NCI-H748 treated with DMSO at 0.1 percent for 48 hours (cell line): ENCODE measurements around the gene MMP3.

ENCODE experiments used
- DNase-seq: peaks from one replicate; lab custom pipeline; 2025; lab: John Stamatoyannopoulos, UW

The MMP3 gene

DNA sequence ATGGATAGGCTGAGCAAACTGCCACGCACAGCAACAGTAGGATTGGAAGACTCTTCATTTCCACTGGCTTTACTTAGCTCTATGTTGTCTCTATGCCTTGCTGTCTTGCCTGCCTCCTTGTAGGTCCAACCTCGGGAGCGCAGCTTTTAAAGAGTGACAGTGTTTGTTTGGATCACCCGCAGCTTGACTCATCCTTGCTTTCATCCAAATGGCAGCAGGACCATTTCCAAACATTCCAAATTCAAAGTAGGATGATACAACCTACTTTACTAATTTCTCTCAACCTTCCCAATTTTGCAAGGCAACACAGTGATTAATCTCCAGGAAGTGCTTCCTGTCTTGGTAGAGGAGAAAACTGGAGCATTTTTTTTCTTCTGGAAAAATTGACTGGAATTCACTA is at the start of gene MMP3:
Gene MMP3, minus strand, starts transcription at position 121 of the 400 bp plus-strand sequence. Its CDS starts 63 bp downstream, at position 58.
- no peak for DNase-seq

DNA sequence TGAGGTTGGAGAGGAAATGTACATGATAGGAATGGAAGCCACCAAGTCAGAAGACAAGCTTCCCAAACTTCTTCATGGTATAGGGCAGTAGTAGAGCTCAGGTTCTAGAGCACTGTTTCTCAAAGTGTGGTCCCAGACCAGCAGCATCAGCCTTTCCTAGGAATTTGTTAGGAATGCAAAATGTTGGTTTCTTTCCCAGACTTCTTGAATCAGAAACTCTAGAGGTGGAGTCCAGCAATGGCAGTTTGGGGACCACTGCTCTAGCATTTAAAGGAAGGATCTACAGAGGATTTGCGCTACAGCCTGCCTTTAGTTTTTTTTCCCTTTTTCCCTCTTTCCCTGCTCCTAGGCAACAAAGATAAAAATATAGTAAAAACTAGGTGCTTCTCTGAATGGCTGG is 48.3 kb upstream of the MMP3 start:
- DNase-seq: no peak

DNA sequence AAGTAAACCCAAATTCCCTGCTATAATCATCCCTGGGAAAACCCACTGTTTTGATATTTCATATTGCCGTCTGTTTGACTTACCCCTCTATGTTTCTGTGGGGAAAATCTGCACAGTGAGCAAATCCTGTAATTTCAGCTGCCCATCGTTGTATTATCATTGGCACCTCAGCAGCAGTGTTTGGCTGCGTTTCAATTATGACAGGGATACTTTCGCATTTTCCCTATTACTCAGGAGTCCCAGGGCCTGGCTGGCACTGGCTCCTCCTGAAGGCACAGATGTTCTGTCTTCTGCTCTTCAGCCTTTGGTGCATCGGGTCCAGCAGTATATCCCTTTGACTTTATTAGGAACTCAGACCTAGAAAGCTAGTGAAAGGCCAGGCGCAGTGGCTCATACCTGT is 43.6 kb upstream of the MMP3 start:
- DNase-seq: no peak

DNA sequence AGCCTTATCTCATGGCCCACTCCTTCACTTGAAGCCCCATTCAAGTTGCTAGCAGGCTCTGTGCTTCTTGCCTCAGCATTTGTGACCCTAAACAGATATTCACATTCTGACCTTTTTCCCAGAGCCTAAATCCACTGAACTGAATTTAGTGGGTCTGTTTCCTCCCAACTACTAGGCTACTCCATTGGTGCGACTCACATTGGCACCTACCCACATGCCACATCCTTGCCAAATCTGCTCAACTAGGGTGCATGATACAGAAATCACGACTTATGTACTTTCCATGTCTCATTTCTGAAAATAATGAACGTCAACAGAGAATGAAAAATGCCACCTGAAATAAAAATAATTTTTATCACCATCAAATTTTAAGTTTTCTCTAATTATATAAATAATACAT is 39.7 kb upstream of the MMP3 start:
- no peak for DNase-seq

DNA sequence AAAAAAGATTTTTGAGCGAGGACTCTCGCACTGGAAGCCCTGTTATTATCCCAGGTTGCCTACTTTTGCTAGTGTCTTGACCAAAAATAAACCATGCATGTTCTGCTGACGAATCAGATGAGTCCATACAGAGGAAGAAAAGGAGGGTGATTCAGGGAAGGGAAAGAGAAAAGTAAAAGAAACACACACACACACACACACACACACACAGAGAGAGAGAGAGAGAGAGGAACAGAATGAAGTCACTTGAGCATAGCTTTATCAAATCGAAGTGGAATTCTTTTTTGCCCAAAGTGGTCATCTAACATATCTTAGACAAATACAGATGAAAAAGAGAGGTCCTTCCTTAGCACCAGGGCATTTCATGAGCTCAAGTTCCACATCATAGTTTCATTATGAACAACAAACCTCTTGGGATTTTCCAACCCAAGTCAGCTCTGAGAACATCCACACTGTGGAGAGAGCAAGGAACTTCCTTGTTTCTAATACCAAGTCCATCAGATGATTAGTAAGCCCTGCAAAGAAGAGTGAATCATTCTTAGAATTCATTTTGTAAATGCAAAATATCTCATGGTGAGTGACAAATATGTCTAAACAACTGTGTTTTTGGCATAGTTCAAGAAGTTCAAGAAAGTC is 39.1 kb upstream of the MMP3 start:
- no peak for DNase-seq

DNA sequence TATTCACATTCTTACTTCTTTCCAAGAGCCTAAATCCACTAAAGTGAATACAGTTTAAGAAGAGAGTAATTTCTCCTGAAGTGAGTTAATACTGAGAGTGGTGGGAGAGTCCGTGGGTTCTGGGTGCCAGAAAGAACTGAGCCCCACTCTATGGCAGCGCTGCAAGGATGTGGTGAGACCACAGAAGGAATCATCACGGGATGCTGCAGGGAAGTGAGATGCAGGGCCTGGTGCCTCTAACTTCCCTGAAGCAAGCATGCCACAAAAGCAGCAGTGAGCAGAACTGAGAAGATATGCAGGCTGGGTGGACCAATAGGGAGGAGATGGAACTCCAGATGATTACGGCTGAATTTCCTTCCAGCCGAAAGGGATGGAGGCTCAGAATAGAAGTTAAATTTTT is 36.4 kb upstream of the MMP3 start:
- no peak for DNase-seq

DNA sequence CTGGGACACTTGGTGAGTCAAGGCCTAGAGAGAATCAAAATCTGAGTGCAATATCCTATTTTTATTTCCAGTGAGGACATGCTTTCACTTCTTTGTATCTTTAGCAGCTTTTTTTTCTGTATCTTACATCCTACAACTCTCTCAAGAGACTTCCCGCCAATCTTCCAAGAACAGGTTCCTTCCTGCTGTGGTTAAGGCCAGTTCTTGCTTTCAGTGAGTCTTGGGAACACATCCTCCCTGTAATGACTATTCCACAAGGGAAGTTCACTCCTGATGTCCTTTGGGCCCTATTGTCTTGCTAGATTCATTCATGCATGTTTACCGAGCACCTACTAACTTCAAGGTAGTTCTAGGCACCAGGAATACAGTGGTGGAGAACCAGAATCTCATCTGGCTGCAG is 35.2 kb upstream of the MMP3 start:
- no peak for DNase-seq

DNA sequence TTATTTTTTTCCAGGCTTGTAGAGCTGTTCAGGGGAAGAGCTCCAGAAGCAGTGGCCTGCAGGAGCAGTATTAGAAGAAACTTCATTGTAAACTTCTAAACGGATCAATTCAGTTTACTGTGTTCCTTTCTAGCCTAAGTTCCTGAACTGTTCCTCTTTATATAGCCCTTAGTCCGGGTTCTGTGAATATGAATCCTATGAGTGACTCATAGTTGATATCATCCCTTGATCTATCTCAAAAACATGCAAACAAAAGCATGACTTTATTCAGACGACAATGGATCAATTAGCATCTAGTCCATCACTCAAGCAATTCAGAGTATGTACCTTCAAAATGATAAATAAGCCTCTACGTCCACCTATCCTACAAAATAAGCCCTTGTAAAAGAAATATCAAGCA is 31.4 kb upstream of the MMP3 start, which contains the start of gene MMP12:
Gene MMP12, minus strand, starts transcription at position 131 of the 400 bp plus-strand sequence. Its CDS starts 45 bp downstream, at position 86.
- DNase-seq: no peak

DNA sequence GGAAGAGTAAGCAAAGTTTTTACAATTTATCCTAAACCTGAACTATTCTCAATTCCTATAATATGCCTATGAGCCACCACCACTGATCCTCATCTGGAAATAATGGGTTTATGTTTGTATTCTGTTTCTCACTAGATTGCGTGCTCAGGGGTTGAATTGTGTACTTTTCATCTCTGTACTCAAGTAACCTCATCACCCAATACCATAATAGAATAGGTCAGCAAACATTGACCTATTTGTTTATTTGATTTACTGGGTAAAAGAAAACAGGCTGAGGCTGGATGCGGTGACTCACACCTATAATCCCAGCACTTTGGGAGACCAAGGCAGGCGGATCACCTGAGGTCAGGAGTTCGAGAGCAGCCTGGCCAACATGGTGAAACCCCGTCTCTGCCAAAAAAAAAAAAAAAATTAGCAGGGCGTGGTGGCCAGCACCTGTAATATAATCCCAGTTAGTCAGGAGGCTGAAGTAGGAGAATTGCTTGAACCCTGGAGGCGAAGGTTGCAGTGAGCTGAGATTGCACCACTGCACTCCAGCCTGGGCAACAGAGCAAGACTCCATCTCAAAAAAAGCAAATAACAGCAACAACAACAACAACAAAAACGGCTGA is 26.1 kb upstream of the MMP3 start:
- DNase-seq: peak; percentile 14

DNA sequence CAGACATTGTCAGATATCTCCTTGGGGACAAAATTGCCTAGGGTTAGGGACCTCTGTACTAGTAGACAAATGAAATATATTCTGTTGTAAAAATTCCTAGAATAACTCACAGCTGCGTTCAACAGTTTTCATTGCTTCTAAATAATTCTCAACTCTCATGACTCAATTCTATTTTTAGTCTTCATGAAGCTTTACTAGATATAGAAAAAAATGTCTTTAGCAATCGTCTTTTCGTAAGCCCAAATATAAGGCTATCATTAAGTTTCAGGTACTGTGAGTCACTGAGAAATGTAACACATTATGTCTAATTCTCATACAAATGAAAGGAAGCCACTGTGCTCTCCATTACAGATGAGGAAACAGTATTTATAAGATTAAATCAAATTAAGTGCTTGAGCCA is 24.9 kb upstream of the MMP3 start:
- DNase-seq: no peak

DNA sequence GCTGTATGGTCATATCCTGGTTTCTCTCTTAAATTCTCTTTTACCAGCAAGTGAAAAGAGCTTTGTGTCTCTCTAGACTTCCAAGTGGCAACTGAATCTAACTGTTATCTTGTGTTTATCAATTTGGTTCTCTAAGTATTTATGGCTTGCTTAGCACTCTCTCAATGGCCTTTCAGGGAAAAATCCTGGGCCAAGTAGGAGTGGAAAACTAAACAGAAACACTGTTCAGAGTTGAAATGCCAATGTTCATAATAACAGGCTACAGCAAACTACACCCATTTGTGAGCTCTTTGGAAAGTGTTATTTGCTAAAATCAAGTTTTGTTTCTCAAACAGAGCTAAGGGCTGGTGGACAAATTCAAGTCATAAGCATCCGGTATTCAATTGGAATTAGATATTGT is 21.3 kb upstream of the MMP3 start:
- DNase-seq: no peak

DNA sequence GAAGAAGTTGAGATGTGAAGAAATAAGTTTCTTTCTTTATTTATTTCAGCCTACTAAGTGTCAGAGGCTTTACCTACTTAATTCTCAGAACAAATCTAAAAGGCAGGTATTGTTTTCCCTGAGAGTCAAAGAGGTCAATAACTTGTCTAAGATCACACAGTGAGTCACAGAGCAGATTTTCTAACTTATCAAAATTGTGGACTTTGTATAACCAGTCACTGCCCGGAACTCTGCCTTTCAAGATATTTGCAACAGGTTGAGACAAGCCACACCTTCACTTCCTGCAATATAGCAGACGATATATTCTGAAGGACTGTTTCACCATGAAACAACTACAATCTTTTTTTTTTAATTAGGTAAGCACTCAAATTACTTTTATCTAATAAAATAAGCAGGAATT is 10.5 kb upstream of the MMP3 start:
- DNase-seq: no peak

DNA sequence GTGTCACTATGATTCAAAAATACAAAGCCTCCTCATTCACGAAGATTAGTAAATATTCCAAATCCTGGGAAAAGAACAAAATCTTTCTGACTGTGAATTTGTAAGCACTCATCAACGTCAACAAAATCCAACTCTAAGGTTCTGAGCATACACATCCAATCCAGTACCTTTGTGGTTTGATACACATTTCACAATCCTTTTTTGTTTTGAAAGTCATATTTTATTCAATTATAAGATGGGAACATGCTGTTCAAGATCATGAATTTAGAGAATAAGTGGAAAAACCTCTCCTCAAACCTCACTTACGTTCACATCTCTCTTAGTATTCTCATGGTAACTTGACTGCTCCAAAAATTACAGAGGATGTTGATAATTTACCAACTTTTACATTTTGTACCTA is 9.6 kb upstream of the MMP3 start:
- no peak for DNase-seq

DNA sequence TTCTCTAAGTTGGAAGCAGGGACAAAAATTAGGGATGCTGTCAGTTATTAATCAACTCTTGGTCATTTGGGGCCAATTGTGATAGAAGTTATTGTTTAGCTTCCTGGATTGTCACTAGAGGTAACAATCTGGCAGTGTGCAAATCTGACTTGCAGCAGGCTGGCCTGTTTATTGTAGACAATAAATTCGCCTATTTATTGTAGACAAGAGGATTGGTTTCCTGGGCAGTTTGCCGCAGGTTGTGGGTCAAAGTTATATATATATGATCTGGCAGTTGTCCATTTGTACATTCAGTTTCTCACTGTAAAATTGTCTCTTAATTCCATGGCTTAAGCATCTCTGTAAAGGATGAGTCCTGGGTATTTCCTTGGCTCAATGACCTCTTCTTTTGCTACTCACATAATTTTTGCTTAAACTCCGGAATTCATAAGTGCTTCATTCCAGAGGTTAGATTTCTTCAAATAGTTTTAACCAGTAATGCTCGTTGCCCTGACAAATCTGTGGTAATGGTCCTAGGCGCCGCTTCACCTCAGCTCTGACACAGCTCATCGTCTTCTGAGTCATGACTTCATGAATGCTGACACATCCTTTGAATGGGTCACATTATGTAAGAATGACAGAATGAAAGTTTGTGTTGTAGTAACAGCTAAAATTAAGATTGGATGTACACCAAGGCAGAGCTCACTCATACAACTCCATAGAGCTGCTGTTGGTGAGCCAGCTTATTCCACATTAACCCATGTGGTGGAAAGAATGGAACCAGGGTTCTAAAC is 7.8 kb upstream of the MMP3 start:
- DNase-seq: no peak

DNA sequence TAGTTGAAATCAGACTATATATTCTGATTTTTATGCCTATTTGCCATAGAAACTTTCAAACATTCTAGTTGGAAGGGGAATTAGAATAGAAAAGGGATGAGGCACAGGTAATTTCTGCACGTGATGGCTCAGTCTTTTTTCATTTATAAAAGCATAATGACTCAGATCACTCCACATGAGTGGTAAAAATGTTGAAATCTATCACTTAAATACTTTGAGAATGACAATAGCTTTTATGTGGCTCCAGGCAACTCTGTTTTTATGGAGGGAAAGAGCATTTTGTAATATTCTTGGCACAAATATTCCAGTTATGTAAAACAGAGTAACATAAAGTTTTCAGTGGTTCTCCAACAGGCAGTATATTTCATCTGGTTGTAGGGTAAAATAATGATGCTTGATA is 5.9 kb upstream of the MMP3 start:
- no peak for DNase-seq

DNA sequence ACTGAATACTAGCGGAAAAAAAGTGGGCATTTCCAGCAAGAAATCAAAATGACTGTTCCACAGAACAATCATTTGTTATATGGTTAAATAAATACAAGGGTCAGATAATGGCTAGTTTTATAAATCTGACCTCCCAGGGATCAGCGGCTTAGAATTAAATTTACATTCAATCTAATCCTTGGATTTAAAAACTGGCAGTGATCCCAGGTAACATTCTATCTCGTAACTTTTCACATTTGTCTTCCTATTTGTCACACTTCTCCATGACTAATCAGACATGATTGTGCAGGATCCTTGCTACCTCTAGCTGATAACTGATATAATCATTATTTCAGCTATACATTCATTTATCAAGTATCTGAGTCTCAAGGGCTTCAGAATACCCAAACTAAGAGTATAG is 2.9 kb upstream of the MMP3 start:
- no peak for DNase-seq

DNA sequence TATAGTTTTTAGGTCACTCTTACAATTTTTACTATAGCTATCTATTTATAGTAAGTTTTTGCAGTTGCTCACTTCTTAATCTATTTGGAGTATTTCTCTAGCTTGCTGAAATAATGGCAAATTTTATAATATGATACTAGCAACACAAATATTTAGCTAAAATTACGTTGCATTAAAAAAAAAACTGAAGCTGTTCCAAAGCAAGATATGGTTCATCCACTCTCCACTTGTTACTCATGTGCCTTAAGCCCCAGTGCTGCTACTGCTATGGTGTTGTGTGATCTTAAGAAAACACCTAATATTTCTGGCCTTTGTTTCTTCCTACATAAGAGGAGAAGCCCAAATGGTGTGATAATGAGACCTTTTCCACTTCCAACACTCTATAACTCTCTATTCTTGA is 479 bp downstream of the MMP3 start:
- no peak for DNase-seq

DNA sequence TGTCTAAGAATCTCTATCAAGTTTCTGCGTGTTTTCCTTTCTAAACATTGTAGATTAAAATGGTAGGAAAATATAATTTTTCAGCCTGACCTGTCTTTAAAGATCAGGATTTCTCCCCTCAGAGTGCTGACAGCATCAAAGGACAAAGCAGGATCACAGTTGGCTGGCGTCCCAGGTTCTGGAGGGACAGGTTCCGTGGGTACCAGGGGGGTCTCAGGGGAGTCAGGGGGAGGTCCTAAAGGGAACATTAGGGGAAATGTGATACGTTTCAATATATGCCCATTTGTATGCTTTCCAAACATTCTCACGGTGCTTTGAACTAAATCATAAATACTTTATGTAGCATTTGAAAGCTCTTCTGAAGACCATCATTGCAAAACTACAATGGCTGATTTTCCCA is 3.4 kb downstream of the MMP3 start:
- DNase-seq: no peak

DNA sequence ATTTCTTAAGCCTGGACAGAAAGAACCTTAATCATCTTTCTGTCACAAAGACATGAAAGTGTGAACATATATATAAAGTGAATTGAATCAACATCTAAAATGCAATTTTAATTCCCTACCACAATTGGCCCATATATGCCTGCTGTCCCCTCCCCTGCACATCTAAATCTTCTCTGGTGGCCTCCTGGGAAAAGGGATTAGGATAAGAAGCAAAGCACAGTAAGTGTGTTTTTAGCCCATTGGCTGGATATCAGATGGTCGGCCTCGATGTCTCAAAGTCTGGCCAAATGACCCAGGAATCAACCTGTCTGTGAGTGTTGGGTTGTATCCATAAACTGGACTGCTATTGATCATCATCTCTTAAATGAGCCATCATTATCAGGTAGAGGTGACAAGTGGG is 5.8 kb downstream of the MMP3 start:
- DNase-seq: no peak

DNA sequence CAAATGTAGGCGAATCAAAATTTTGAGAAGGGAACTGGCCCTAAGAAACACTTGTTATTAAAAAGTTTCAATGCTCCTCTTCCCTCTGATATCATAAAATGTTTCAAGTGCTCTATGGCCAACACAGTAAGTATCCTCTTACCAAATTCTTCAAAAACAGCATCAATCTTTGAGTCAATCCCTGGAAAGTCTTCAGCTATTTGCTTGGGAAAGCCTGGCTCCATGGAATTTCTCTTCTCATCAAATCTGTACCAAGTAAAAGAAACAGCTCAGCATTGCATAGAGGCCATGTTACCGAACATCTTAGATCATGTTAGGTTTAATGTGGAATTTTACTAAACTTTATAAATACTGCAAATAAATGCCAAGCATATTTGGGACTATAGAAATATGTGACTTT is 6.3 kb downstream of the MMP3 start:
- DNase-seq: no peak

DNA sequence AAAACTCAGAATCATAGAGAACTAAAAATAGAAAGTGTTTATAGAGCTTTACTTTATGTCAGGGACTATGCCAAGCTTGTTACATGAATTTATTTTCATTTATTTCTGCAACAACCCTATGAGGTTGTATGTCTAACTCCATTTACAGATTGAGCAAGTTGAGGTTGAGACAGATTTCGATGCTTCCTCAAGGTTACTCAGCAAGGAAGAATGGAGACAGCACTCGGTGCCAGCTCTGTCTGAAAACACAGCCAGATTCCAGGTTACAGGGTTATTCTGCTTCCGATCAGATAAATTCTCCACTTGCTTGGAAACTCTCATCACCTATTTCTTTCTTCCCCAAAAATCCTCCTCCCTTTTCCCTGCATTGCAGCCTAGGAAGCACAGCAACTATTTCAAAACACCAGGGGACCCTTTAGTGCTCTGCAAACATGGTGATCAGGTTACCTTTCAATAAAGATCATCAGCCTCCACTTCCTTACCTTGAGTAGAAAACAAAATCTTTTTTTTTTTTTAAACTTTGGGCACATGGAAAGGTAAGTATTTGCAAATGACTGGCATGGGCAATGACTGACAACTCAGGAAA is 7.0 kb downstream of the MMP3 start:
- peak; percentile 35 for DNase-seq

DNA sequence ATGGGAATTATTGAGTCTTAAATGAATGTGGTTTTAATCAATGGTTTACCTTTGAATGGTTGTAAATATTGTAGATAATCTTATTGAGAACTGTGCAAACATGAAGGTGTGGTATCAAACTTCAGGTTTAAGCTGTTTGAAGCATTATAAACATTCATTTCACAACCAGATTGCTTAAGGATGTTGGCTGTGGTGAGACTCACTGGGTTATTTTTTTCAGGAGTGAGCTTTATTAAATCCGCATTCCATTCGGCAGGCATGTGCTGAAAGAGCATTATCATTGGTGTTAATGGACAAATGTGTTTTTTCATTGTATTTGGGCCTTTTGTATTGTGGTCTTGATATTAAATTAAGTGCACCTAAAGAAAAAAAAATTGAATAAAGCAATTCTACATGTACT is 9.7 kb downstream of the MMP3 start:
- no peak for DNase-seq

DNA sequence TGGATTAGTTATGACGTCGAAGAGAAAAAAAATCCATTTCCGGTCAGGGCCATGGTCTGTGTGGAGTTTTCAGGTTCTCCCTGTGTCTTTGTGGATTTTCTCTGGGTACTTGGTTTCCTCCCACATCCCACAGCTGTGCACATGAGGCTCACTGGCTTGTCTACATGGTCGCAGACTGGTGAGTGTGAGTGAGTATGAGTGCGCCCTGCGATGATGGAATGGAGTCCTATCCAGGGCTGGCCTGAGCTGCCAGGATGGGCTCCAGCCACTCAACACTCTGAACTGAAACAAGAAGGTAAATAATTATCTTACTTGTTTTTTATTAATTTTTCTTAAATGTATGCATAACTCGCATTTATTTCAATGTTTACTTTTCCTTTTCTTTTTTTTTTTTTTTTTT is 10.8 kb downstream of the MMP3 start:
- DNase-seq: no peak
